Psoas muscle (tissue), 8 donors: ENCODE measurements around the gene AKAP8L. TPM values are rescaled to one million over a fixed set of nuclear protein-coding genes. Genes with fewer than 3 reads are reported as not detected.

Experiments
- ATAC-seq, 4 donors: fragments of 200-7000 bp; cut with Tn5 transposase; one replicate each; pipeline ENCODE4 v1.9.1; 2020; ENCODE audit warnings: moderate library complexity in 3 of 4, mild to moderate bottlenecking in 2 of 4
- DNase-seq, 2 donors: peaks; one replicate each; pipeline ENCODE4 v3.0.0-alpha.2; 2020
- H3K27ac ChIP-seq: fragments of 200-600 bp; one replicate; pipeline ENCODE4 v1.8.0; 2022
- H3K27me3 ChIP-seq, 3 donors: fragments of 200-600 bp in 1 of 3; one replicate each; pipeline versions ENCODE4 v1.6.1 to v1.8.0; 2013 to 2022; ENCODE audit warnings: low read length in 2 of 3, mild to moderate bottlenecking in 2 of 3, moderate library complexity in 1 of 3; ENCODE audit not compliant: insufficient read depth in 3 of 3
- H3K36me3 ChIP-seq, 2 donors: fragments of 200-600 bp in 1 of 2; one replicate each; pipeline versions ENCODE4 v1.6.1 to v1.8.0; 2013 to 2022; ENCODE audit warnings: low read depth in 1 of 2, mild to moderate bottlenecking in 1 of 2, moderate library complexity in 1 of 2; ENCODE audit not compliant: insufficient read depth in 1 of 2
- H3K4me1 ChIP-seq: fragments of 200-600 bp; one replicate; pipeline ENCODE4 v1.8.0; 2022
- H3K4me3 ChIP-seq: fragments of 200-600 bp; one replicate; pipeline ENCODE4 v1.8.0; 2022; ENCODE audit warnings: mild to moderate bottlenecking
- H3K9me3 ChIP-seq: fragments of 200-600 bp; one replicate; pipeline ENCODE4 v1.8.0; 2022
- WGBS, 3 donors: extraction: QIAGEN DNeasy Blood & Tissue Kit; methylation state at CpG; one replicate each; pipeline versions ENCODE4 v1.1.6 to v1.1.7; 2013; 5-methylcytosine and 5-hydroxymethylcytosine counted together
- intact Hi-C, 2 donors: fragments of 100-400 bp; cut with DNase I; formaldehyde crosslinking; loops; one replicate each; pipeline versions ENCODE4 v1.11.0 to v1.14.2; 2022
- polyA plus RNA-seq, 3 donors: library from polyadenylated mRNA; stranded (reverse); fragments of 200-250 nt; gene quantifications; one replicate each; pipeline ENCODE4 v1.2.3, GENCODE V29; 2013
- total RNA-seq, 4 donors: library from RNA; stranded (reverse); fragmentation: NEBNext Ultra II Directional in 2 of 4; extraction: Animal tissue kit (Norgen Biotek cat#: 25700) in 2 of 4; gene quantifications; one replicate each; pipeline versions ENCODE4 v1.2.1 to v1.2.4, GENCODE V29; 2021 to 2023
- TF ChIP-seq, protein P1 (sequence below): fragments of 200-600 bp; IDR thresholded peaks from one replicate; pipeline ENCODE4 v1.8.0; 2022; ENCODE audit warnings: antibody characterized with exemption
- donor health status: healthy with polysubstance abuse.
- donor health status: DM: no; HTN: no; CAD: no; lungs with moderate emphysema.
- donor health status: Bipolar disorder and iron deficiency.
- donor health status: healthy.
- donor health status: DM: yes; HTN: yes; CAD: no.
- donor health status: DM: no; HTN: no; CAD: no.
- donor health status: DM: no; HTN: no; CAD: no.
- donor health status: DM: yes; HTN: yes; CAD: no.

The AKAP8L gene
- total and polyA plus RNA-seq, 7 donors, result 34.6 to 72.9 (median 51.1) TPM

DNA sequence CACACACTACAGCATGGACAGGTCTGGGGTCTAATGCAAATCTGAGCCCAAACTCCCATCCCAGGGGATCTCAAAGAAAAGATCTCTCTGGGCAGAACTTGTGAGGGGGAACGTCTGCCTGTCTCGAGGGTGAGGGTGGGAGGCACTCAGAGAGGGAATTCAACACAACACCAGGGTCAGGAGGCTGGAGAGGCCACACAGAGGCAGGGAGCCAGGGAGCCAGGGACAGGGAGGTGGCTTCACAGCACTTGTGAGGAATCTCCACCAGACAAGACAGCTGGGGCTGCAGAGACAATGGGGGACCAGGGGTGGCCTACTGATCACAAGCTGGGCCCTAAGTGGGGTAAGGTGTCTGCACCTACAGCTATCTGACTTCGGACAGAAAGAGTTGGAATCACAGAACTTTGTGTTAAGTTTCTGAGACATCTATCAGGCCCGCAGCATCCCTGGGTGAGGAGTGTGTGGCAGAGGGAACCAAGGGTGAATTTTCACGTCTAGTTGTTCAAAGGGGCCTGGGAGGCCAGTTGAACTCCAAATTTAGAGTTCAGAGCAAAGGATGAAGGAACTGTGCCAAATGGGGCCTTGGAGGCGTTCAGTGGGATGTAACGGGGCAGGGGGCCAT lies 12.7 kb upstream of the AKAP8L start:
- intact Hi-C loops, result loop anchor here in 1 of 2 donors (2.0 to 10.0 kb wide), 2 partner anchors 31 to 177 kb away; no protein-coding TSS in a partner anchor
- H3K4me1 ChIP-seq, result peaks cover 18% of the 10 kb centered on the region
- WGBS, 3 donors, result 14 to 16% (median 14%) methylated on average over 7 of the region's 7 CpGs

GRCh38 chr19:15430526-15431120 lies 11.8 kb upstream of the AKAP8L start:
- no peaks in the 10 kb centered on the region for H3K9me3 ChIP-seq
- DNase-seq (peak in 1 of 2 donors; percentile 28), ATAC-seq (no peak)
- 80 to 83% (median 83%) methylated on average over 10 of the region's 10 CpGs for WGBS, 3 donors
- no peak overlapping the region for H3K27ac ChIP-seq
- H3K4me3 ChIP-seq, result peak overlapping the region; percentile 70
- H3K27me3 ChIP-seq, result no peaks in the 10 kb centered on the region
- H3K36me3 ChIP-seq, result peaks cover 5 to 41% of the 10 kb centered on the region in 2 donors
- intact Hi-C loops, result loop anchor here in 1 of 2 donors (2.0 to 10.0 kb wide), 2 partner anchors 30 to 176 kb away; no protein-coding TSS in a partner anchor
- peaks cover 18% of the 10 kb centered on the region for H3K4me1 ChIP-seq
- TF ChIP-seq, protein P1, sequence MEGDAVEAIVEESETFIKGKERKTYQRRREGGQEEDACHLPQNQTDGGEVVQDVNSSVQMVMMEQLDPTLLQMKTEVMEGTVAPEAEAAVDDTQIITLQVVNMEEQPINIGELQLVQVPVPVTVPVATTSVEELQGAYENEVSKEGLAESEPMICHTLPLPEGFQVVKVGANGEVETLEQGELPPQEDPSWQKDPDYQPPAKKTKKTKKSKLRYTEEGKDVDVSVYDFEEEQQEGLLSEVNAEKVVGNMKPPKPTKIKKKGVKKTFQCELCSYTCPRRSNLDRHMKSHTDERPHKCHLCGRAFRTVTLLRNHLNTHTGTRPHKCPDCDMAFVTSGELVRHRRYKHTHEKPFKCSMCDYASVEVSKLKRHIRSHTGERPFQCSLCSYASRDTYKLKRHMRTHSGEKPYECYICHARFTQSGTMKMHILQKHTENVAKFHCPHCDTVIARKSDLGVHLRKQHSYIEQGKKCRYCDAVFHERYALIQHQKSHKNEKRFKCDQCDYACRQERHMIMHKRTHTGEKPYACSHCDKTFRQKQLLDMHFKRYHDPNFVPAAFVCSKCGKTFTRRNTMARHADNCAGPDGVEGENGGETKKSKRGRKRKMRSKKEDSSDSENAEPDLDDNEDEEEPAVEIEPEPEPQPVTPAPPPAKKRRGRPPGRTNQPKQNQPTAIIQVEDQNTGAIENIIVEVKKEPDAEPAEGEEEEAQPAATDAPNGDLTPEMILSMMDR, result no peak

More for the DNA sequence above, 12.7 kb upstream of the AKAP8L start:
- peak overlapping the region; percentile 70 for H3K4me3 ChIP-seq
- H3K36me3 ChIP-seq, result peaks cover 3 to 34% of the 10 kb centered on the region in 2 donors
- DNase-seq (peak in 1 of 2 donors; percentile 34), ATAC-seq (no peak)
- H3K9me3 ChIP-seq, result no peaks in the 10 kb centered on the region
- TF ChIP-seq, protein P1, result no peak
- H3K27me3 ChIP-seq, result no peaks in the 10 kb centered on the region
- H3K27ac ChIP-seq, result peak overlapping the region; percentile 82

DNA sequence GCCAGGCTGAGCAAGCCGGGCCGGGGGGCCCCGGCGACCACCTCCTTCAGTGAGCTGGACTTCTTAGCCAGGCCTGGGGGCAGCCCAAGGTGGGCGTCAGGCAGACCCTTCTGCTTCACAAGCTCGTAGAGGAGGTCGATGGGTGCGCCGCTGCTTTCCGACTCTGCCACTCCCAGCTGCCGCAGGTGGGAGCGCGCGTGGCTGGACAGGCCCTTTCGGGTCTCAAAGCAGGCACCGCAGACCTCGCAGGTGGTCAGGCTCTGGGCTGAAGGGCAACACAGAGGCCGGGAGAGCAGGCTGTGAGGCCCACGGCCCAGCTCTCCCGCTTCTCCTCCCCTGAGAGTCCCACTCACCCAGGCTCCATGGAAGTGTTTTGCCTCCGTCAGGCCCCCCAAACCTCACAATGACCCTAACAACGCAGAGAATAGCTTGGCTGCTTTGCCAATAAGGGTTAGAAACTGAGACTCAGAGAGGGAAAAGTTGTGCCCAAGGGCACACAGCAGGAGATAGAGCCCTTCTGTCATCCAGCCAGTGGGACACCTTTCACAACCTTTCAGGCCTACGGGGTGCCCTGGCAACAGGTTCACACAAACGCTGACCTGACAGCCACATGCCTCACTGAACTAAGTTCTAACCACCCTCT lies 11.2 kb upstream of the AKAP8L start:
- Histone ChIP-seq H3K27ac (no peak overlapping the region), H3K27me3 (no peaks in the 10 kb centered on the region), H3K4me3 (peak overlapping the region; percentile 70), H3K9me3 (no peaks in the 10 kb centered on the region), H3K36me3 (peaks cover 5 to 47% of the 10 kb centered on the region in 2 donors), H3K4me1 (peaks cover 18% of the 10 kb centered on the region)
- TF ChIP-seq, protein P1, result no peak
- DNase-seq (peak in 1 of 2 donors; percentile 38), ATAC-seq (no peak)
- WGBS, 3 donors, result 86 to 90% (median 88%) methylated on average over 21 to 24 of the region's 24 CpGs
- intact Hi-C loops, result loop anchor here in 1 of 2 donors (2.0 to 10.0 kb wide), 2 partner anchors 29 to 175 kb away; no protein-coding TSS in a partner anchor

GRCh38 chr19:15428956-15429824 lies 10.4 kb upstream of the AKAP8L start:
- ATAC-seq (no peak), DNase-seq (peak in 1 of 2 donors; percentile 50)
- H3K4me3 ChIP-seq, result no peak overlapping the region
- intact Hi-C loops, result no loop called here
- 89 to 91% (median 89%) methylated on average over 21 to 22 of the region's 22 CpGs for WGBS, 3 donors
- no peak overlapping the region for H3K27ac ChIP-seq
- TF ChIP-seq, protein P1, result no peak
- H3K9me3 ChIP-seq, result no peaks in the 10 kb centered on the region
- H3K4me1 ChIP-seq, result peaks cover 18% of the 10 kb centered on the region
- peaks cover 9 to 54% of the 10 kb centered on the region in 2 donors for H3K36me3 ChIP-seq
- H3K27me3 ChIP-seq, result no peaks in the 10 kb centered on the region
